GM12878 (cell line): ENCODE measurements around the gene ABR.

Source experiments
- CEBPB ChIP-seq, 2 experiments: fragments of 150-350 bp in 1 of 2; IDR thresholded peaks; 2 replicates each; pipeline ENCODE4 v1.6.1; 2012 to 2014; ENCODE audit warnings: low read depth in 2 of 2, low read length in 2 of 2, borderline replicate concordance in 1 of 2, inconsistent platforms in 1 of 2
- CTCF ChIP-seq, 3 experiments: IDR thresholded peaks in 2 of 3; conservative IDR thresholded peaks in 1 of 3; 2 replicates each; pipeline ENCODE4 v1.5.1; 2011; ENCODE audit warnings: low read depth in 3 of 3, low read length in 3 of 3, mild to moderate bottlenecking in 3 of 3, control low read depth in 2 of 3, moderate library complexity in 2 of 3, inconsistent platforms in 1 of 3, mixed read lengths in 1 of 3; ENCODE audit not compliant: control insufficient read depth in 2 of 3, insufficient read depth in 1 of 3; ENCODE audit errors: extremely low read depth in 1 of 3
- EZH2 ChIP-seq: IDR thresholded peaks from 2 replicates; pipeline ENCODE4 v1.6.1; 2012; ENCODE audit warnings: low read depth, mild to moderate bottlenecking, control low read depth, inconsistent platforms, low read length, borderline replicate concordance; ENCODE audit not compliant: control insufficient read depth
- JUNB ChIP-seq: IDR thresholded peaks from 2 replicates; pipeline ENCODE4 v1.6.1; 2016; ENCODE audit warnings: antibody characterized with exemption, mild to moderate bottlenecking
- MTA2 ChIP-seq: fragments of 450-650 bp; IDR thresholded peaks from 2 replicates; pipeline ENCODE4 v1.6.1; 2016; ENCODE audit warnings: low read depth, mild to moderate bottlenecking, moderate library complexity
- MXI1 ChIP-seq: fragments of 150-350 bp; IDR thresholded peaks from 2 replicates; pipeline ENCODE4 v1.6.1; 2011; ENCODE audit warnings: low read depth, mild to moderate bottlenecking, inconsistent platforms, low read length, improper control_type of control experiment
- RFX5 ChIP-seq: IDR thresholded peaks from 2 replicates; pipeline ENCODE4 v1.6.1; 2011; ENCODE audit warnings: low read depth, low read length, improper control_type of control experiment
- SIN3A ChIP-seq: IDR thresholded peaks from 2 replicates; pipeline ENCODE4 v1.6.1; 2012; ENCODE audit warnings: low read depth, low read length, improper control_type of control experiment
- SIX5 ChIP-seq: IDR thresholded peaks from 2 replicates; pipeline ENCODE4 v1.6.1; 2011; ENCODE audit warnings: mild to moderate bottlenecking, low read depth, low read length, moderate library complexity; ENCODE audit not compliant: severe bottlenecking
- SP1 ChIP-seq: IDR thresholded peaks from one replicate; pipeline ENCODE4 v1.6.1; 2011; ENCODE audit warnings: low read depth, low read length
- SPI1 ChIP-seq: IDR thresholded peaks from 2 replicates; pipeline ENCODE4 v1.6.1; 2011; ENCODE audit warnings: low read depth, mild to moderate bottlenecking, low read length, moderate library complexity, borderline replicate concordance; ENCODE audit not compliant: insufficient read depth
- SREBF2 ChIP-seq: IDR thresholded peaks from 2 replicates; pipeline ENCODE4 v1.6.1; 2012; ENCODE audit warnings: mild to moderate bottlenecking, low read length
- TCF12 ChIP-seq: IDR thresholded peaks from 2 replicates; pipeline ENCODE4 v1.6.1; 2011; ENCODE audit warnings: low read depth, mild to moderate bottlenecking, low read length

- TF ChIP-seq SPI1: no peak
- no peak for TF ChIP-seq CTCF (IDR thresholded peaks at IDR 0.05 in 2 of 3, conservative IDR thresholded peaks at IDR 0.05 in 1 of 3; ENCODE audit: control insufficient read depth in 2 of 3, extremely low read depth in 1 of 3, insufficient read depth in 1 of 3, low read depth in 3 of 3, low read length in 3 of 3)
- TF ChIP-seq TCF12: no peak
- no peak for TF ChIP-seq EZH2
- TF ChIP-seq SIX5: no peak
- TF ChIP-seq RFX5: no peak
- TF ChIP-seq JUNB: no peak
- no peak for TF ChIP-seq MTA2
- TF ChIP-seq SREBF2: no peak
- no peak for TF ChIP-seq SIN3A
- no peak for TF ChIP-seq CEBPB (IDR thresholded peaks at IDR 0.05; ENCODE audit: borderline replicate concordance in 1 of 2, low read depth in 2 of 2, low read length in 2 of 2)
- no peak for TF ChIP-seq SP1
- no peak for TF ChIP-seq MXI1
Observed at GRCh38 chr17:1186214-1186820, 6.5 kb upstream of the ABR start.
